WTC11 (cell line): ENCODE measurements around the gene KHSRP. TPM values are rescaled to one million over a fixed set of nuclear protein-coding genes. Genes with fewer than 3 reads are reported as not detected.

ENCODE experiments used
- ETV6 ChIP-seq: sonication (generic); formaldehyde crosslinking; IDR thresholded peaks from 2 replicates; pipeline ENCODE4 v1.8.1; 2022; ENCODE audit warnings: mild to moderate bottlenecking, missing genetic modification reagents
- GABPB1 ChIP-seq: sonication (generic); formaldehyde crosslinking; IDR thresholded peaks from 2 replicates; pipeline ENCODE4 v1.8.1; 2023; ENCODE audit warnings: mild to moderate bottlenecking, missing genetic modification reagents
- IRF2 ChIP-seq: sonication (generic); formaldehyde crosslinking; IDR thresholded peaks from 2 replicates; pipeline ENCODE4 v1.8.0; 2022; ENCODE audit warnings: low read depth, missing genetic modification reagents, borderline replicate concordance
- JAZF1 ChIP-seq: fragments of 250-450 bp; sonication (Bioruptor Pico); IDR thresholded peaks from 2 replicates; pipeline ENCODE4 v1.9.0; 2021; ENCODE audit warnings: moderate library complexity, mild to moderate bottlenecking, inconsistent platforms
- OVOL2 ChIP-seq: fragments of 250-450 bp; sonication (Bioruptor Pico); IDR thresholded peaks from 2 replicates; pipeline ENCODE4 v1.9.0; 2021; ENCODE audit warnings: mild to moderate bottlenecking, borderline replicate concordance
- RELA ChIP-seq: sonication (generic); formaldehyde crosslinking; IDR thresholded peaks from 2 replicates; pipeline ENCODE4 v1.8.1; 2022; ENCODE audit warnings: missing genetic modification reagents, mild to moderate bottlenecking, borderline replicate concordance
- SP1 ChIP-seq: sonication (generic); formaldehyde crosslinking; conservative IDR thresholded peaks from 2 replicates; pipeline ENCODE4 v1.8.1; 2022; ENCODE audit warnings: missing genetic modification reagents
- TEAD4 ChIP-seq: sonication (generic); formaldehyde crosslinking; IDR thresholded peaks from 2 replicates; pipeline ENCODE4 v1.8.0; 2022; ENCODE audit warnings: mild to moderate bottlenecking, missing genetic modification reagents
- ZNF232 ChIP-seq: sonication (generic); formaldehyde crosslinking; IDR thresholded peaks from 2 replicates; pipeline ENCODE4 v1.8.0; 2022; ENCODE audit warnings: mild to moderate bottlenecking, missing genetic modification reagents
- ZNF317 ChIP-seq: sonication (generic); formaldehyde crosslinking; IDR thresholded peaks from 2 replicates; pipeline ENCODE4 v1.8.1; 2023; ENCODE audit warnings: low read depth, mild to moderate bottlenecking, moderate library complexity, missing genetic modification reagents, borderline replicate concordance
- ZNF396 ChIP-seq: fragments of 250-450 bp; sonication (Bioruptor Pico); IDR thresholded peaks from 2 replicates; pipeline ENCODE4 v1.8.0; 2021; ENCODE audit warnings: mild to moderate bottlenecking, moderate library complexity, borderline replicate concordance
- ZNF671 ChIP-seq: fragments of 250-450 bp; sonication (Bioruptor Pico); IDR thresholded peaks from 2 replicates; pipeline ENCODE4 v1.8.0; 2021; ENCODE audit warnings: mild to moderate bottlenecking
- total RNA-seq: library from RNA; stranded (reverse); gene quantifications from 3 replicates; pipeline ENCODE4 v1.2.3, GENCODE V29; 2021
- TF ChIP-seq, protein P1 (sequence below): sonication (generic); formaldehyde crosslinking; IDR thresholded peaks from 2 replicates; pipeline ENCODE4 v1.8.1; 2023; ENCODE audit warnings: mild to moderate bottlenecking, missing genetic modification reagents, moderate library complexity
- TF ChIP-seq, protein P2 (sequence below): fragments of 250-450 bp; sonication (Bioruptor Pico); conservative IDR thresholded peaks from 2 replicates; pipeline ENCODE4 v1.9.0; 2021; ENCODE audit warnings: mild to moderate bottlenecking
- TF ChIP-seq, protein P3 (sequence below): sonication (generic); formaldehyde crosslinking; IDR thresholded peaks from 2 replicates; pipeline ENCODE4 v1.8.0; 2023; ENCODE audit warnings: missing genetic modification reagents
- TF ChIP-seq, protein P4 (sequence below): fragments of 250-450 bp; sonication (Bioruptor Pico); IDR thresholded peaks from 2 replicates; pipeline ENCODE4 v1.9.0; 2021; ENCODE audit warnings: mild to moderate bottlenecking
- TF ChIP-seq, protein P5 (sequence below): sonication (generic); formaldehyde crosslinking; IDR thresholded peaks from 2 replicates; pipeline ENCODE4 v1.8.0; 2022; ENCODE audit warnings: missing genetic modification reagents
- TF ChIP-seq, protein P6 (sequence below): sonication (generic); formaldehyde crosslinking; IDR thresholded peaks from 2 replicates; pipeline ENCODE4 v1.8.1; 2022; ENCODE audit warnings: mild to moderate bottlenecking, missing genetic modification reagents, moderate library complexity, borderline replicate concordance
- TF ChIP-seq, protein P7 (sequence below): fragments of 250-450 bp; sonication (Bioruptor Pico); IDR thresholded peaks from 2 replicates; pipeline ENCODE4 v1.9.0; 2021; ENCODE audit warnings: mild to moderate bottlenecking, borderline replicate concordance
- TF ChIP-seq, protein P8 (sequence below): fragments of 250-450 bp; sonication (Bioruptor Pico); IDR thresholded peaks from 2 replicates; pipeline ENCODE4 v1.8.0; 2021; ENCODE audit warnings: mild to moderate bottlenecking

The KHSRP gene
- total RNA-seq, 1 experiment from 2014 or later, result 572 TPM

DNA sequence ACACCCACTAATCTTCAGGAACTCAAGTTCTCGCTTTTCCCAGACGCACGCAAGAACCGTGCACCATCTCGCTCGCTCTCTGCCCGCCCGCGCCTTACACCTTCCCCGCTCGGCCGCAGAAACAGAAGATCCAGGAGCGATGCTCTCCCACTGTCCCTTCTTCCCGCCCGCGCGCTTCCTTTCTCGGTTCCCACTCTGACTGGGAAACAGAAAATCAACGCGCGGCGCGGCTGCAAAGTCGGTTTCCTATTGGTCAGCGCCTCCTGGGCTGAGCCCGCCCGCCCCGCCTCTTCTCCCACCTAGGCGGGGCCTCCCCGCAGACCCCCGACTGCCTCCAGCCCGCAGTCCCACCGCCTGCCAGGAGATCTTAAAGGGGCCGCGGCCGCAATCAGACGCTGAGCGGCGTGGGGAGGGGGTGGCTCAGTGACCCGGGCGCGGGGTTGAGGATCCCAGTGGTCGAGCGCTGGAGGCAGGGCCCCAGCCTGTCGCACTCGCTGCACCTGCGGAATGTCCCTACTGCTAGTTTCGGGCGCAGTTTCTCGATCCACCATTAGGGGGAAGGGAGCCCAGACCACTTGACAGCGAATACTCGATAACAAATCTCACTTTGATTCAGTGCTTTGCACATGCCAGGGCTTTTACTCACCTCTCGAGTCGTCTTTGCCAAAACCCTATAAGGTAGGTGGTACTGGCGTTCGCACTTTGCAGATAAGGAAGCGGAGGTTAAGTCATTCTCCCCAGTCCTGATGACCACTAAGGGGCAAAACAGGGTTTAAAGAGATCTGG is 35.7 kb upstream of the KHSRP start (continued):
- TF ChIP-seq, protein P1, sequence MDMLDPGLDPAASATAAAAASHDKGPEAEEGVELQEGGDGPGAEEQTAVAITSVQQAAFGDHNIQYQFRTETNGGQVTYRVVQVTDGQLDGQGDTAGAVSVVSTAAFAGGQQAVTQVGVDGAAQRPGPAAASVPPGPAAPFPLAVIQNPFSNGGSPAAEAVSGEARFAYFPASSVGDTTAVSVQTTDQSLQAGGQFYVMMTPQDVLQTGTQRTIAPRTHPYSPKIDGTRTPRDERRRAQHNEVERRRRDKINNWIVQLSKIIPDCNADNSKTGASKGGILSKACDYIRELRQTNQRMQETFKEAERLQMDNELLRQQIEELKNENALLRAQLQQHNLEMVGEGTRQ (CRISPR knock-in tag), result no peak
- TF ChIP-seq ETV6 (0 out of 2 replicates have a peak, but pooled peaks have one; percentile 35), TEAD4 (CRISPR knock-in tag) (no peak), ZNF317 (no peak), ZNF396 (CRISPR knock-in tag) (no peak), RELA (CRISPR knock-in tag) (no peak), SP1 (CRISPR knock-in tag) (peak; percentile 79), ZNF232 (CRISPR knock-in tag) (no peak), ZNF671 (CRISPR knock-in tag) (no peak), OVOL2 (CRISPR knock-in tag) (no peak), JAZF1 (CRISPR knock-in tag) (no peak), GABPB1 (CRISPR knock-in tag) (0 out of 2 replicates have a peak, but pooled peaks have one; percentile 11), IRF2 (CRISPR knock-in tag) (no peak)
- TF ChIP-seq, protein P2, sequence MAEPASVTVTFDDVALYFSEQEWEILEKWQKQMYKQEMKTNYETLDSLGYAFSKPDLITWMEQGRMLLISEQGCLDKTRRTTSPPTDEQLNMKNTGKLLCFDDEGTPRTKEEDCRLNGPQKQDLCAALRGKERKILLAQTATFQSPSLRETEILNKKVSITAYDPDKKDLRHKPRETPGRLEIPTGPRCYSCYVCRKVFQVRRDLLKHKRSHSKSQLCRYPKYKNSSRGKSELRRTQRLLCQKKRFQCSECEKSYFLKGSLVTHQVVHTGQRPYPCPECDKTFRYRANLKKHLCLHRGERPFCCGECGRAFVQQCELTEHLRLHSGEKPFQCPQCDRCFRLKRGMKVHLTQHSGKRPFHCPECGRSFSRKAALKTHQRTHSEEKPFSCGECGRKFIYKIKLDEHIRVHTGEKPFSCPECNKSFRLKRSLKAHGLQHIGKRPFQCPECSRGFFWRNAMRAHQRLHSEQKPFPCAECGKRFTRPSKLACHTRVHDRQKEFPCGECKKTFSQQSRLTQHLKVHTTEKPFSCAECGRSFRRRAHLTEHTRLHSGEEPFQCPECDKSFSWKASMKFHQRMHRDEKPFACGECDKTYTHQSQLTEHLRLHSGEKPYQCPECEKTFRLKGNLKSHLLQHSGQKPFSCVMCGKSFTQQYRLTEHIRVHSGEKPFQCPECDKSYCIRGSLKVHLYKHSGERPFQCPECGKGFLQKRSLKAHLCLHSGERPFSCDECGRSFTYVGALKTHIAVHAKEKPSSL, result no peak
- TF ChIP-seq, protein P3, sequence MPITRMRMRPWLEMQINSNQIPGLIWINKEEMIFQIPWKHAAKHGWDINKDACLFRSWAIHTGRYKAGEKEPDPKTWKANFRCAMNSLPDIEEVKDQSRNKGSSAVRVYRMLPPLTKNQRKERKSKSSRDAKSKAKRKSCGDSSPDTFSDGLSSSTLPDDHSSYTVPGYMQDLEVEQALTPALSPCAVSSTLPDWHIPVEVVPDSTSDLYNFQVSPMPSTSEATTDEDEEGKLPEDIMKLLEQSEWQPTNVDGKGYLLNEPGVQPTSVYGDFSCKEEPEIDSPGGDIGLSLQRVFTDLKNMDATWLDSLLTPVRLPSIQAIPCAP (CRISPR knock-in tag), result no peak
- TF ChIP-seq, protein P4, sequence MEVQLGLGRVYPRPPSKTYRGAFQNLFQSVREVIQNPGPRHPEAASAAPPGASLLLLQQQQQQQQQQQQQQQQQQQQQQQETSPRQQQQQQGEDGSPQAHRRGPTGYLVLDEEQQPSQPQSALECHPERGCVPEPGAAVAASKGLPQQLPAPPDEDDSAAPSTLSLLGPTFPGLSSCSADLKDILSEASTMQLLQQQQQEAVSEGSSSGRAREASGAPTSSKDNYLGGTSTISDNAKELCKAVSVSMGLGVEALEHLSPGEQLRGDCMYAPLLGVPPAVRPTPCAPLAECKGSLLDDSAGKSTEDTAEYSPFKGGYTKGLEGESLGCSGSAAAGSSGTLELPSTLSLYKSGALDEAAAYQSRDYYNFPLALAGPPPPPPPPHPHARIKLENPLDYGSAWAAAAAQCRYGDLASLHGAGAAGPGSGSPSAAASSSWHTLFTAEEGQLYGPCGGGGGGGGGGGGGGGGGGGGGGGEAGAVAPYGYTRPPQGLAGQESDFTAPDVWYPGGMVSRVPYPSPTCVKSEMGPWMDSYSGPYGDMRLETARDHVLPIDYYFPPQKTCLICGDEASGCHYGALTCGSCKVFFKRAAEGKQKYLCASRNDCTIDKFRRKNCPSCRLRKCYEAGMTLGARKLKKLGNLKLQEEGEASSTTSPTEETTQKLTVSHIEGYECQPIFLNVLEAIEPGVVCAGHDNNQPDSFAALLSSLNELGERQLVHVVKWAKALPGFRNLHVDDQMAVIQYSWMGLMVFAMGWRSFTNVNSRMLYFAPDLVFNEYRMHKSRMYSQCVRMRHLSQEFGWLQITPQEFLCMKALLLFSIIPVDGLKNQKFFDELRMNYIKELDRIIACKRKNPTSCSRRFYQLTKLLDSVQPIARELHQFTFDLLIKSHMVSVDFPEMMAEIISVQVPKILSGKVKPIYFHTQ (CRISPR knock-in tag), result no peak
- TF ChIP-seq, protein P5, sequence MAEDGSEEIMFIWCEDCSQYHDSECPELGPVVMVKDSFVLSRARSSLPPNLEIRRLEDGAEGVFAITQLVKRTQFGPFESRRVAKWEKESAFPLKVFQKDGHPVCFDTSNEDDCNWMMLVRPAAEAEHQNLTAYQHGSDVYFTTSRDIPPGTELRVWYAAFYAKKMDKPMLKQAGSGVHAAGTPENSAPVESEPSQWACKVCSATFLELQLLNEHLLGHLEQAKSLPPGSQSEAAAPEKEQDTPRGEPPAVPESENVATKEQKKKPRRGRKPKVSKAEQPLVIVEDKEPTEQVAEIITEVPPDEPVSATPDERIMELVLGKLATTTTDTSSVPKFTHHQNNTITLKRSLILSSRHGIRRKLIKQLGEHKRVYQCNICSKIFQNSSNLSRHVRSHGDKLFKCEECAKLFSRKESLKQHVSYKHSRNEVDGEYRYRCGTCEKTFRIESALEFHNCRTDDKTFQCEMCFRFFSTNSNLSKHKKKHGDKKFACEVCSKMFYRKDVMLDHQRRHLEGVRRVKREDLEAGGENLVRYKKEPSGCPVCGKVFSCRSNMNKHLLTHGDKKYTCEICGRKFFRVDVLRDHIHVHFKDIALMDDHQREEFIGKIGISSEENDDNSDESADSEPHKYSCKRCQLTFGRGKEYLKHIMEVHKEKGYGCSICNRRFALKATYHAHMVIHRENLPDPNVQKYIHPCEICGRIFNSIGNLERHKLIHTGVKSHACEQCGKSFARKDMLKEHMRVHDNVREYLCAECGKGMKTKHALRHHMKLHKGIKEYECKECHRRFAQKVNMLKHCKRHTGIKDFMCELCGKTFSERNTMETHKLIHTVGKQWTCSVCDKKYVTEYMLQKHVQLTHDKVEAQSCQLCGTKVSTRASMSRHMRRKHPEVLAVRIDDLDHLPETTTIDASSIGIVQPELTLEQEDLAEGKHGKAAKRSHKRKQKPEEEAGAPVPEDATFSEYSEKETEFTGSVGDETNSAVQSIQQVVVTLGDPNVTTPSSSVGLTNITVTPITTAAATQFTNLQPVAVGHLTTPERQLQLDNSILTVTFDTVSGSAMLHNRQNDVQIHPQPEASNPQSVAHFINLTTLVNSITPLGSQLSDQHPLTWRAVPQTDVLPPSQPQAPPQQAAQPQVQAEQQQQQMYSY (CRISPR knock-in tag), result no peak
- TF ChIP-seq, protein P6, sequence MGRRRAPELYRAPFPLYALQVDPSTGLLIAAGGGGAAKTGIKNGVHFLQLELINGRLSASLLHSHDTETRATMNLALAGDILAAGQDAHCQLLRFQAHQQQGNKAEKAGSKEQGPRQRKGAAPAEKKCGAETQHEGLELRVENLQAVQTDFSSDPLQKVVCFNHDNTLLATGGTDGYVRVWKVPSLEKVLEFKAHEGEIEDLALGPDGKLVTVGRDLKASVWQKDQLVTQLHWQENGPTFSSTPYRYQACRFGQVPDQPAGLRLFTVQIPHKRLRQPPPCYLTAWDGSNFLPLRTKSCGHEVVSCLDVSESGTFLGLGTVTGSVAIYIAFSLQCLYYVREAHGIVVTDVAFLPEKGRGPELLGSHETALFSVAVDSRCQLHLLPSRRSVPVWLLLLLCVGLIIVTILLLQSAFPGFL, result no peak
- TF ChIP-seq, protein P7, sequence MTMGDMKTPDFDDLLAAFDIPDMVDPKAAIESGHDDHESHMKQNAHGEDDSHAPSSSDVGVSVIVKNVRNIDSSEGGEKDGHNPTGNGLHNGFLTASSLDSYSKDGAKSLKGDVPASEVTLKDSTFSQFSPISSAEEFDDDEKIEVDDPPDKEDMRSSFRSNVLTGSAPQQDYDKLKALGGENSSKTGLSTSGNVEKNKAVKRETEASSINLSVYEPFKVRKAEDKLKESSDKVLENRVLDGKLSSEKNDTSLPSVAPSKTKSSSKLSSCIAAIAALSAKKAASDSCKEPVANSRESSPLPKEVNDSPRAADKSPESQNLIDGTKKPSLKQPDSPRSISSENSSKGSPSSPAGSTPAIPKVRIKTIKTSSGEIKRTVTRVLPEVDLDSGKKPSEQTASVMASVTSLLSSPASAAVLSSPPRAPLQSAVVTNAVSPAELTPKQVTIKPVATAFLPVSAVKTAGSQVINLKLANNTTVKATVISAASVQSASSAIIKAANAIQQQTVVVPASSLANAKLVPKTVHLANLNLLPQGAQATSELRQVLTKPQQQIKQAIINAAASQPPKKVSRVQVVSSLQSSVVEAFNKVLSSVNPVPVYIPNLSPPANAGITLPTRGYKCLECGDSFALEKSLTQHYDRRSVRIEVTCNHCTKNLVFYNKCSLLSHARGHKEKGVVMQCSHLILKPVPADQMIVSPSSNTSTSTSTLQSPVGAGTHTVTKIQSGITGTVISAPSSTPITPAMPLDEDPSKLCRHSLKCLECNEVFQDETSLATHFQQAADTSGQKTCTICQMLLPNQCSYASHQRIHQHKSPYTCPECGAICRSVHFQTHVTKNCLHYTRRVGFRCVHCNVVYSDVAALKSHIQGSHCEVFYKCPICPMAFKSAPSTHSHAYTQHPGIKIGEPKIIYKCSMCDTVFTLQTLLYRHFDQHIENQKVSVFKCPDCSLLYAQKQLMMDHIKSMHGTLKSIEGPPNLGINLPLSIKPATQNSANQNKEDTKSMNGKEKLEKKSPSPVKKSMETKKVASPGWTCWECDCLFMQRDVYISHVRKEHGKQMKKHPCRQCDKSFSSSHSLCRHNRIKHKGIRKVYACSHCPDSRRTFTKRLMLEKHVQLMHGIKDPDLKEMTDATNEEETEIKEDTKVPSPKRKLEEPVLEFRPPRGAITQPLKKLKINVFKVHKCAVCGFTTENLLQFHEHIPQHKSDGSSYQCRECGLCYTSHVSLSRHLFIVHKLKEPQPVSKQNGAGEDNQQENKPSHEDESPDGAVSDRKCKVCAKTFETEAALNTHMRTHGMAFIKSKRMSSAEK (CRISPR knock-in tag), result no peak
- TF ChIP-seq, protein P8, sequence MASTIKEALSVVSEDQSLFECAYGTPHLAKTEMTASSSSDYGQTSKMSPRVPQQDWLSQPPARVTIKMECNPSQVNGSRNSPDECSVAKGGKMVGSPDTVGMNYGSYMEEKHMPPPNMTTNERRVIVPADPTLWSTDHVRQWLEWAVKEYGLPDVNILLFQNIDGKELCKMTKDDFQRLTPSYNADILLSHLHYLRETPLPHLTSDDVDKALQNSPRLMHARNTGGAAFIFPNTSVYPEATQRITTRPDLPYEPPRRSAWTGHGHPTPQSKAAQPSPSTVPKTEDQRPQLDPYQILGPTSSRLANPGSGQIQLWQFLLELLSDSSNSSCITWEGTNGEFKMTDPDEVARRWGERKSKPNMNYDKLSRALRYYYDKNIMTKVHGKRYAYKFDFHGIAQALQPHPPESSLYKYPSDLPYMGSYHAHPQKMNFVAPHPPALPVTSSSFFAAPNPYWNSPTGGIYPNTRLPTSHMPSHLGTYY, result no peak
